Measurements from ENCODE around the gene RHBDD1.

Gene RHBDD1

DNA sequence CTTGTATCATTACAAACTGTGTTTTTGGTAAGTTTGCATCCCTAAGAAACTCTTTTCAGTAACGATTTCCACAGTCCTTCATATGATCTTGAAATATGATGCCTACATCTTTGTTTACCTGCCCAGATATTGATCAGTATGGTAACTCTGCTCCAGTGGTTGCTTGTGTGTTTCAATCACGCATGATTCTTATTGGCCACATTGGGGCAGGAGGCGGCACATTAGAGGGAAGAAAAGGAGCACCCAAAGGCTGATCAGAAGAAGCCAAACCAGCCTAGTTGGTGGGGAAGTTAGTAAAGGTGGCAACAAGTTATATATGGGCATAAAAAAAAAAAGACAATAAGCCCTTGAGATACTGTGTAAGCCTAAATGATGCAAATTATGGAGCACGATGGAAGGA, 158.9 kb downstream of the RHBDD1 start:
- no peak for DNase-seq

DNA sequence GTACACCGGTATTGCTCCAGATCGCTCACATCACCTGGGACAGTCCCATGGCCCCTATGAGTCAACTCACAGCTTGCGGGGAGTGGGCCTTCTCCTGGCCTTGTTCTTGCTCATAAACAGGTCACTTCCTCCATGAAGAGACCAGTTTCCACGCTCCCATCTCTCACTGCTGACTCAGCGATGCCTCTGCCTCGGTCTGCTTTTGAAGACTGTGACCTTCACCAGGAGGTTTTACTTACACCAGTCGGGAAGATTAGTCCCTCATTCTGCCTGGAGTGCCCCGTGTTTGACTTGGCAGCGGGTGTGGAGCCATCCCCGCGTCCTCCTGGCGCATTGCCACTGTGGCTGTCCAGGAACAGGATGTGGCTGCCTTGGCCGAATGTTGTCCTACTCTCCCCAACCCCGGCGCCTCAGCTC, 159.8 kb downstream of the RHBDD1 start:
- DNase-seq: peak; percentile 33

DNA sequence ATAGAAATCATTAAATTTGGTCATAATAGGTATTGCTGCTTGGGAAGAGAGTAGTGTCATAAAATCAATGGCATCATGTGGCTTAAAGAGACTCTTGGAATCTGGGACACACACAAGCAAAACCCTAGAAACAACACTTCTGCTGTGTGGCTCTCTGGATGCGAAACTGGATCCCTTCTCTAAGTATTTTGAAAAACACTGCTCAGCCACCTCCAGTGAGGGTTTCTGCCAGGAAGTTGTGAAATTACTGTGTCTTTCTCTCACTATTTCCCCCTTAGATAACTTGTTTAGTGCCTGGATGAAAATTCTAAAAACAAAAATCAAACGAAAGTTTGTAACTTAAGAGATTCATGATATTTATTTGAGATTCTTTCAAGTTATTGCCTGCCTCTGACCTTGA, 163.8 kb downstream of the RHBDD1 start:
- DNase-seq: no peak

- DNase-seq: no peak
Measured at GRCh38 chr2:227000123-227000522, 164.3 kb downstream of the RHBDD1 start.

GRCh38 chr2:227004482-227004881, 168.6 kb downstream of the RHBDD1 start:
- DNase-seq: no peak

DNA sequence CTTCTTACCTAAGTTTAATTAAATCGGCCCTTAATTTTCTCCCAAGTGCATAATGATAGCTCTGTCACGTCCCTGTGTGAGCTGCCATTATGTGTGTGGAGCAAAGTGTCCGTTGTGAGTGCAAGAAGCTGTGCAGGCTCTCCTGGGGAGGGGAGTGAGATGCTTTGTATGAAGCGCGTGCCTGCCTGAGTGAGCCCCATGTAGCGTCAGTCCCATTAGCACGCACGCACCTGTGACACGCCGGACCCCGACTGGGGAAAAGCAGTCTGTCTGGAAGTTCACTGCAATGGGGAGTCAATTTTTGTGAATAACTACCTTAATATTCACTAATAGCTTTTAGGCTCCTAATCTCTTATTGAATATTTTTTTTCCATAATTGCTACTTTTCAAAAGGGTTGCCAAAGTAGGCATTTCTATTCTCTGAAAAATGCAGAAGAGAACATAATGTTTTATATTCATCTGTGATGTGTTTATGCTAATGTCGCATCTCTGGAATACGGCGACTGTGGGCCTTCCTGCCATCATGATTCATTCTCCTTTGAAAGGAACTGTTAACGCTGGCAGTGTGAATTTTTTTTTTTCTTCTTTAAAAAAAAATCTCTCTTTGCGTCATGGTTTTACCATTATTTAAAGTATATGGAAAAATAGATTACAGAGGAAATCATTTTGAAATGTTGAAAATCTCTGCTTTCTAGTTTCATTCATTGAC, 170.5 kb downstream of the RHBDD1 start:
- DNase-seq: no peak

- no peak for DNase-seq
Measured at GRCh38 chr2:227007148-227007547, 171.3 kb downstream of the RHBDD1 start.

GRCh38 chr2:227007940-227008339, 172.1 kb downstream of the RHBDD1 start:
- no peak for DNase-seq

GRCh38 chr2:227010433-227010832, 174.6 kb downstream of the RHBDD1 start:
- no peak for DNase-seq

DNA sequence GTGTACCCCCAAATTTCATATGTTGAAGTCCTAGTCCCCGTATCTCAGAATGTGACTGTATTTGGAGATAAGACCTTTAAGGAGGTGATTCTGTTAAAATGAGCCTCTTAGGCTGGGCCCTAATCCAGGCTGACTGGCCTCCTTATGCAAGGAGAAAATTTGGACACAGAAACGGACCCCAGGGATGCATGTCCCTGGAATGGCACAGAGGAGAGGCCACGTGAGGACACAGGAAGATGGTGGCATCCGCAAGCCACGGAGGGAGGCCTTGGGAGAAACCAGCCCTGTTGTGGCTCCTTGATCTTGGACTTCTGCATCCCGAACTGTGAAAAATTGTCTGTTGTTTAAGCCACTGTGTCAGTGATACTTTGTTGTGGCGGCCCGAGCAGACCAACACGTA, 177.5 kb downstream of the RHBDD1 start:
- DNase-seq: no peak

DNA sequence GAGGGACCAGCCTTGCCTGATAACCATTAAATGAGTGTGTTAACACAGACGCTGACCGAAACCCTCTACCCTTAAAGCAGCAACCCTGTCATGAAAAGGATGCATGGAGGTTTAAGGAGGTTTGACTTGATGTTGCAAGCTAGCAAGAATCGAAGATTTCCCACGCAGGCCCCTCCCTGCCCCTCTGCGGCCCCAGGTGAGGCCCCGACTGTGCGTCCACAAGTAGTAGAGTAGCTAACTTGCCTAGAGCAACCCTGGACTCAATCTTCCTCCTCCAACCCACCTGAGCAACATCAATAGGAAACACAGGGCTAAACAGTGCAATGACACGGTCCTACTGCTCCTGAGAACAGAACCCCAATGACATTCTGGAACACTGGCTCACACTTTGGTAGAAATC, 178.0 kb downstream of the RHBDD1 start:
- no peak for DNase-seq

DNA sequence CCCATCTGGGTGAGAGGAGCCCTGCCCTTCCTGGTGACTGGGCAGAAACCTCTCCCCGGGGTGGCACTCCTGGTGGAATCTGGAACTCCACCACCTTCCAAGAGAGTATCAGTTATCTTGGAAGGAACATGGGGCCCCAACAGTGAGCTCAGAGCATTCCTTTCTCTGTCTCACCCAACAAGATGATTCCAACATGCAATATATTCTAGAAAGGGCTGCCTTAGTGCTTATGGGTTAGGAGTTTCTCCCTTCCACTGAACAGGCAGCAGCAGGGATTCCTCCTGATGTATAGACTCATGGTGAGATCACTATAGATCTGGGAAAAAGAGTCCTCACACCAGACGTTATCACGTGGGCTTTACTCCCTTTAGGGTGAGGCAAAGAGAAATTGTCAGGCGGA, 181.0 kb downstream of the RHBDD1 start:
- no peak for DNase-seq

DNA sequence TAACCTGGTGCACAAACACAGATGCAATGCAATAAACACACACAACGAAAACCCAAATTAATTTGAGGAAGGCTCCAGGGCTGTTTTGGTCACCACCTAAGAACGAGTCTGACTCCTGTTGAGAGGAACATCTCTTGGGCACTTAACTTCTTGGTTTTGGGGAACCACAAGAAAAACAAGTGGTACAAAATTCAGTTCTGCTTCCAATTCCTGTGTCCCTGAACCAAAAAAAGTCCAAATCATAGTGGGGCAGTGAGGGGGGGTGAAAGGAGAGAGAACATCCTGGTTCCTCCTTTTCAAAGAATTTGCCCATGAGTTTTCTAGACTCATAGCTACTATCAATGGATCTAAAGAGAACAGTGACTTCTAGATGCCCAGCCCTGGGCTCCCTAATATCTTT, 184.6 kb downstream of the RHBDD1 start:
- no peak for DNase-seq

- no peak for DNase-seq
Measured at GRCh38 chr2:227022608-227023007, 186.8 kb downstream of the RHBDD1 start.

DNA sequence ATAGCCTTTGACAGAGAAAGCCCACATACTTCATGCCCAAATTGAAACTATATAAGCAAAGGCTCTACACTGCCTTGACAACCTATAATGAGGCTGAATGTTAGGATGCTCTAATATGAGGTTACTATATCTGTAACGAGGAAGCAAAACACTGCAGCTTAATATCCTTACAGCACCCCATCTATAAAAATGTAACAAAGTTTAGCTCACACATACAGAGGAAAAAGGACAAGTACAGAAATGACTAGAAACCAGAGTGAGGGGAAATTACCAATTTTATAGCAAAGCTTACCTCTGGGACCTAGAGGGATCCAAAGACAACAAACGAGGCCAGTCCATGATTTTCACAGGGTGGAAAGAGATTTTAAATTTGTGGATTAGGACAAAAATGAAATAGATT, 189.7 kb downstream of the RHBDD1 start:
- DNase-seq: no peak

DNA sequence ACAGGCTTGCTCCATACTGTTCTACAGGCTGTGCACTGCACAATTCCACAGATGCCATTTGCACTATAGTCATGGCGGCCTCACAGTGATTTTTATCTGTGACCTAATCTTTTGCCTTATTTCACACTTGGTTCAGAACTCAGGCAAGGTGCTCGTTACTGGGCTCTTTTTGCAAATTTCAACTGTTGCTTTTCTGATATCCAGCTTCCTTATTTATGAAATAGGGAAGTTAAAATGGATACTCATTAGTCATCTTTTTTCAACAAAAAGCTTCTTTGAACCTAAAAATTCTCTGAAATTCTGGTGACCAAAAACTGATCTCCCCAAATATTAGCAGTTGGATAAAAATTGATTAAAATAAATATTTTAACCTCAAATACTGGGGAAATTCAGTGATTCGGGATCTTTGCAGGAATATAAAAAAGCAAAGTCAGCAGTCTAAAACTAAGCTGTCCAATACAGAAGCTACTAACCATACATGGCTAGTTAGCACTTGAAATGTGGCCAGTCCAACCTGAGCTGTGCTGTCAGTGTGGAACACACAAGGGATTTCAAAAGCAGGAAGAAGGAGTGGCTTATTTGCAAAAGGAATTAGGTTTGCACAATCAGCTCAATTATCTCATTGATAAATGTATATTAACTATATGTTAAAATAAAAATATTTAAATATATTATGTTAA, 193.7 kb downstream of the RHBDD1 start:
- DNase-seq: no peak

DNA sequence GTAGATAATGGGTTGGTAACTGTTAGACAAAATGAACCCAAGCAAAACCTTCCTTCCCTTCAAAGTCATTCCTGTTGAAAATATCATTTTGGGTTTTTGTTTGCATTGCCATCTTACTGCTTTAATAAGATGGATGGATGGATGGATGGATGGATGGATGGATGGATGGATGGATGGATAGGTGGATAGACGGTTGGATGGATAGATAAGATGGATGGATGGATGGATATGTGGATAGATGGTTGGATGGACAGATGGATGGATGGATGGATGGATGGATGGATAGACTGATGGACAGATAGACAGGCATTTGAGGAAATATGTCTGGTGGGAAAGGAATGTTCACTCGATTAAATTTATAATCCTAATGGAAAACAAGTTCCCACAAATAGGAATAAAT, 194.9 kb downstream of the RHBDD1 start:
- DNase-seq: no peak

GRCh38 chr2:227031379-227031778, 195.5 kb downstream of the RHBDD1 start:
- no peak for DNase-seq

GRCh38 chr2:227033471-227034148, 197.8 kb downstream of the RHBDD1 start:
- no peak for DNase-seq

GRCh38 chr2:227035711-227036367, 200.0 kb downstream of the RHBDD1 start:
- no peak for DNase-seq

DNA sequence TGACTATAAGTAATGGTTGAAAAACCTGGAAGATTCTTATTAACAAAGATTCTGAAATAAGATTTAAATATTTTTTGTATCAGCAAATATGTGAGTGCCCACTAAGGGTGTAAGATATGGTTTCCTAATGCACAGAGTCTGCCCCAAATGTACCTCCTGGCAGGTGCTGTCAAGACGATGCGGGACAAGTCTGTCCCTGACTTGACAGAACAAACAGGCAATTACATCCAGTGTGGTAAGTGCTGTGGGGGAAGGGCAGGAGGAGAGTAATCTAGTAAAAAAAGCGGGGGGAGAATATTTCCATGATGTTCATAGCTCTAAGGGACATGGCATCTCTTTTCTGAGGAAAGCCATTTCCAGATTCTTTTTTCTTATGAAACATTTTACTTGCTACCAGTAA, 200.7 kb downstream of the RHBDD1 start:
- no peak for DNase-seq

GRCh38 chr2:227038550-227039189, 202.8 kb downstream of the RHBDD1 start:
- DNase-seq: no peak

GRCh38 chr2:227043981-227044380, 208.1 kb downstream of the RHBDD1 start:
- DNase-seq: no peak
